22Rv1 (cell line): ENCODE data around the gene SERP1.

Experiments
- H3K27ac ChIP-seq: fragments of 450-650 bp; 2 replicates; pipeline ENCODE4 v1.5.1; 2017
- ZFX ChIP-seq: fragments of 450-650 bp; IDR thresholded peaks from 2 replicates; pipeline ENCODE4 v1.6.1; 2017; ENCODE audit warnings: antibody characterized with exemption, borderline replicate concordance
- TF ChIP-seq, protein P1 (sequence below): fragments of 450-650 bp; IDR thresholded peaks from 2 replicates; pipeline ENCODE4 v1.5.1; 2017; ENCODE audit warnings: mild to moderate bottlenecking

SERP1 gene

GRCh38 chr3:150545419-150546225 is 674 bp downstream of the SERP1 start:
- H3K27ac ChIP-seq: peak overlapping the region; percentile 88
- TF ChIP-seq, protein P1, sequence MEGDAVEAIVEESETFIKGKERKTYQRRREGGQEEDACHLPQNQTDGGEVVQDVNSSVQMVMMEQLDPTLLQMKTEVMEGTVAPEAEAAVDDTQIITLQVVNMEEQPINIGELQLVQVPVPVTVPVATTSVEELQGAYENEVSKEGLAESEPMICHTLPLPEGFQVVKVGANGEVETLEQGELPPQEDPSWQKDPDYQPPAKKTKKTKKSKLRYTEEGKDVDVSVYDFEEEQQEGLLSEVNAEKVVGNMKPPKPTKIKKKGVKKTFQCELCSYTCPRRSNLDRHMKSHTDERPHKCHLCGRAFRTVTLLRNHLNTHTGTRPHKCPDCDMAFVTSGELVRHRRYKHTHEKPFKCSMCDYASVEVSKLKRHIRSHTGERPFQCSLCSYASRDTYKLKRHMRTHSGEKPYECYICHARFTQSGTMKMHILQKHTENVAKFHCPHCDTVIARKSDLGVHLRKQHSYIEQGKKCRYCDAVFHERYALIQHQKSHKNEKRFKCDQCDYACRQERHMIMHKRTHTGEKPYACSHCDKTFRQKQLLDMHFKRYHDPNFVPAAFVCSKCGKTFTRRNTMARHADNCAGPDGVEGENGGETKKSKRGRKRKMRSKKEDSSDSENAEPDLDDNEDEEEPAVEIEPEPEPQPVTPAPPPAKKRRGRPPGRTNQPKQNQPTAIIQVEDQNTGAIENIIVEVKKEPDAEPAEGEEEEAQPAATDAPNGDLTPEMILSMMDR: peak; percentile 11; the same call in 1 of the 2 replicates
- TF ChIP-seq ZFX: no peak

GRCh38 chr3:150544726-150545125 is 1.6 kb downstream of the SERP1 start:
- H3K27ac ChIP-seq: no peak overlapping the region
- TF ChIP-seq, protein P1: no peak
- TF ChIP-seq ZFX: no peak

DNA sequence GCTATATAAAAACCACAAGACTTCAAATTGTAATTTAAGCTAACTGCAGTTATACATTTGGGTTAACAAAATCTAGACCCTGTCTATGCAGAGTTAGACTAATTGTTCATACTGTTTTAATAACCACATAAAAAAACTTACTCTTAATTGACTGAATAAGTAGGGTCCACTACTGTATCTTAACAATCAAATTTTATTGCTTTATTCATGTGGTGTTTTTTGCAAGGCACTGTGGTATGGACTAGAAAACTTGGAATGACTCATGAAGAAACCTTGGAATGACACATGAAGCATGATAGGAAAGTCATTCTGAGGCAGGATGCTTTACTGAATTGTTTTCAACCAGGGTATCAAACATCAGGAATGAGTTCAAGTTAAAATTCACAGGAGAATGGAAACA is 2.3 kb downstream of the SERP1 start:
- no peak overlapping the region for H3K27ac ChIP-seq
- TF ChIP-seq, protein P1: no peak
- TF ChIP-seq ZFX: no peak

DNA sequence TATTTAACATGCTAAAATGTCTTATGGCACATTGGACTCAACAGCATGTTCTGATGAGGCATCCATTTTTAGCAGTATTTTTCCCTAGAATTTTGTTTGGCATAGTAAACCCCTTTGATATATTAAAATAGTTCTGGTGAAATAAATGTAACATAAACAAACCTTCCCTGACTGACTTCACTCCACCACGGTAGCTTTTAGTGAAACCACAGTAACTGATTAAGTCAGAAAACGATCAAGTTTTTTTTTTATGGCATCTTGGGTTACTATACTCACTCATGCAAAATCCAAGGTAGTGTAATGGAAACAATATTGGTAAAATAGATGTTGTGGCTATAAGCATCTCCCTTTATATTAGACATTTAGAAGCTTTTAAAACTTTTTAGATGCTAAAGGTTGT is 2.8 kb downstream of the SERP1 start:
- TF ChIP-seq, protein P1: no peak
- no peak for TF ChIP-seq ZFX
- no peak overlapping the region for H3K27ac ChIP-seq

- H3K27ac ChIP-seq: no peak overlapping the region
- TF ChIP-seq, protein P1: no peak
- no peak for TF ChIP-seq ZFX
These were observed 3.2 kb downstream of the SERP1 start for GRCh38 chr3:150543128-150543527.

DNA sequence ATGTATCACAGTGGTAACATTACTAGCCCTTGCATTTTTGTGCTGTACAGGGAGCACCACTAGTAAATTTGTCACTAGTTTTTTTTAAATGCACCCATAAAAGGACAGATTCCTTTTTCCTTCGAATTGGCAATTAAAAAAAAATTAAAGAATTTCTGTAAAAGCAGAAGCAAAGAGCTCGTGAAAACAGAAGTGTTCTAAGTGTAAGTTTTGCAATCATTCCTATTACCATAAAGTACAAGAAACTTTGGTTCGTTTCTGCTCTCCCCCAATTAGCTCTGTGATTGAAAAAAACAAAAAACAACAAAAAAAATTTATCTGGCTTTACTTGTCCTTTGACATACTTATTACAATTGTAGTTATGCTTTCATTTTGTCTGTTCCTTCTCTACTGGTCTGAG is 5.3 kb downstream of the SERP1 start:
- TF ChIP-seq, protein P1: no peak
- no peak for TF ChIP-seq ZFX
- no peak overlapping the region for H3K27ac ChIP-seq

GRCh38 chr3:150540297-150540696 is 6.0 kb downstream of the SERP1 start:
- TF ChIP-seq, protein P1: no peak
- TF ChIP-seq ZFX: no peak
- no peak overlapping the region for H3K27ac ChIP-seq
